Panc1 (cell line): ENCODE results near the gene EVI2A.

ENCODE experiments used
- CTCF ChIP-seq: fragments of 450-650 bp; IDR thresholded peaks from 2 replicates; pipeline ENCODE4 v1.5.1; 2017; ENCODE audit warnings: mild to moderate bottlenecking
- POLR2AphosphoS5 ChIP-seq: IDR thresholded peaks from 2 replicates; pipeline ENCODE4 v1.6.1; 2012; ENCODE audit warnings: mild to moderate bottlenecking, low read depth, low read length, moderate library complexity
- SIN3A ChIP-seq: IDR thresholded peaks from 2 replicates; pipeline ENCODE4 v1.6.1; 2012; ENCODE audit warnings: low read depth, mild to moderate bottlenecking, low read length, moderate library complexity, borderline replicate concordance; ENCODE audit not compliant: insufficient read depth

- no peak for TF ChIP-seq CTCF
- TF ChIP-seq POLR2AphosphoS5 = no peak
- no peak for TF ChIP-seq SIN3A
These were observed 7.2 kb downstream of the EVI2A start, which contains the start of gene EVI2B for GRCh38 chr17:31313982-31314781.
